GM10248 (cell line): ENCODE results near the gene PRDM1.

Experiments
- CTCF ChIA-PET: fragments of 300-600 bp; sonication (Branson Sonifier 250); formaldehyde crosslinking; extraction: SDS; loops from one replicate; lab custom pipeline; 2021; ENCODE audit warnings: antibody characterized with exemption; lab: Yijun Ruan, JAX
- POLR2A ChIA-PET: fragments of 350-650 bp; sonication (Branson Sonifier 250); formaldehyde crosslinking; extraction: SDS; loops from one replicate; lab custom pipeline; 2020; ENCODE audit warnings: antibody characterized with exemption; lab: Yijun Ruan, JAX
- DNase-seq: peaks from one replicate; pipeline ENCODE4 v3.0.0; 2012; ENCODE audit errors: extremely low spot score
- TF ChIP-seq, protein P1 (sequence below): IDR thresholded peaks from 2 replicates; pipeline ENCODE4 v1.5.1; 2012; ENCODE audit warnings: mild to moderate bottlenecking, low read depth; ENCODE audit errors: extremely low read depth, missing control alignments, control extremely low read depth

Gene PRDM1

GRCh38 chr6:106085984-106086813 lies at the start of gene PRDM1:
TSS of gene PRDM1 (plus strand) at chr6:106086336. CDS start at chr6:106086554, 218 bp downstream.
- TF ChIP-seq, protein P1, sequence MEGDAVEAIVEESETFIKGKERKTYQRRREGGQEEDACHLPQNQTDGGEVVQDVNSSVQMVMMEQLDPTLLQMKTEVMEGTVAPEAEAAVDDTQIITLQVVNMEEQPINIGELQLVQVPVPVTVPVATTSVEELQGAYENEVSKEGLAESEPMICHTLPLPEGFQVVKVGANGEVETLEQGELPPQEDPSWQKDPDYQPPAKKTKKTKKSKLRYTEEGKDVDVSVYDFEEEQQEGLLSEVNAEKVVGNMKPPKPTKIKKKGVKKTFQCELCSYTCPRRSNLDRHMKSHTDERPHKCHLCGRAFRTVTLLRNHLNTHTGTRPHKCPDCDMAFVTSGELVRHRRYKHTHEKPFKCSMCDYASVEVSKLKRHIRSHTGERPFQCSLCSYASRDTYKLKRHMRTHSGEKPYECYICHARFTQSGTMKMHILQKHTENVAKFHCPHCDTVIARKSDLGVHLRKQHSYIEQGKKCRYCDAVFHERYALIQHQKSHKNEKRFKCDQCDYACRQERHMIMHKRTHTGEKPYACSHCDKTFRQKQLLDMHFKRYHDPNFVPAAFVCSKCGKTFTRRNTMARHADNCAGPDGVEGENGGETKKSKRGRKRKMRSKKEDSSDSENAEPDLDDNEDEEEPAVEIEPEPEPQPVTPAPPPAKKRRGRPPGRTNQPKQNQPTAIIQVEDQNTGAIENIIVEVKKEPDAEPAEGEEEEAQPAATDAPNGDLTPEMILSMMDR: peak; percentile 26
- POLR2A ChIA-PET: interaction anchor here (0.5 to 0.6 kb wide), 2 partner anchors 9 to 80 kb away, joined by 4 to 9 read pairs; no protein-coding TSS in a partner anchor
- peak; percentile 82 for DNase-seq
- CTCF ChIA-PET: interaction anchor here (0.9 to 3.2 kb wide), 9 partner anchors 11 to 654 kb away, joined by 3 to 18 read pairs (median 4); no protein-coding TSS in a partner anchor

- TF ChIP-seq, protein P1: no peak
- no peak for DNase-seq
- POLR2A ChIA-PET: no interaction called here
- CTCF ChIA-PET: no interaction called here
Measured at GRCh38 chr6:106037060-106037459, 49.1 kb upstream of the PRDM1 start.

GRCh38 chr6:106039897-106040592 lies 46.1 kb upstream of the PRDM1 start:
- ChIA-PET POLR2A (no interaction called here), CTCF (interaction anchor here (1.0 to 3.1 kb wide), 4 partner anchors 8 to 29 kb away, joined by 3 to 8 read pairs (median 4); no protein-coding TSS in a partner anchor)
- TF ChIP-seq, protein P1: no peak
- no peak for DNase-seq

- ChIA-PET POLR2A (no interaction called here), CTCF (interaction anchor here (0.9 to 1.8 kb wide), 2 partner anchors 12 to 15 kb away, joined by 3 read pairs; no protein-coding TSS in a partner anchor)
- DNase-seq: no peak
- TF ChIP-seq, protein P1: no peak
Measured at GRCh38 chr6:106044151-106044550, 42.0 kb upstream of the PRDM1 start.

DNA sequence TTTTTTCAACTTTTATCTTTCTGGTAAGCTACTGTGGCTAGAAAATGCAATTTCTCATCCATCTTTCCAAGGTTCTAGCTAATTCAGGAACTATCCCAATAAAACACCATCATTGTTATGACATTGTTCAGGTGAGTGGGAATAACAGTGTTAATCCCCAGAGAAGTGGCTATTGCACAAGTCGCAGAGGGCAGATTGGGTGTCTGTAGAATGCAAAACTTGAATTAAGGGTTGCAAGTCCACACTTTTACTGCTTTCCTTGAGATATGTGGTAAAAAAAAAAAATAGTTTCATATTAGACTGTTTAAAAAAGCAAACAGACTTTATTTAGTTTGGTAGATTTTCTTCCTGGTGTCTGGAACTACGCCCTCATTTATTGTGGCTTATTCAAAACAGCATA lies 41.1 kb upstream of the PRDM1 start:
- TF ChIP-seq, protein P1: no peak
- CTCF ChIA-PET: no interaction called here
- no peak for DNase-seq
- POLR2A ChIA-PET: no interaction called here

DNA sequence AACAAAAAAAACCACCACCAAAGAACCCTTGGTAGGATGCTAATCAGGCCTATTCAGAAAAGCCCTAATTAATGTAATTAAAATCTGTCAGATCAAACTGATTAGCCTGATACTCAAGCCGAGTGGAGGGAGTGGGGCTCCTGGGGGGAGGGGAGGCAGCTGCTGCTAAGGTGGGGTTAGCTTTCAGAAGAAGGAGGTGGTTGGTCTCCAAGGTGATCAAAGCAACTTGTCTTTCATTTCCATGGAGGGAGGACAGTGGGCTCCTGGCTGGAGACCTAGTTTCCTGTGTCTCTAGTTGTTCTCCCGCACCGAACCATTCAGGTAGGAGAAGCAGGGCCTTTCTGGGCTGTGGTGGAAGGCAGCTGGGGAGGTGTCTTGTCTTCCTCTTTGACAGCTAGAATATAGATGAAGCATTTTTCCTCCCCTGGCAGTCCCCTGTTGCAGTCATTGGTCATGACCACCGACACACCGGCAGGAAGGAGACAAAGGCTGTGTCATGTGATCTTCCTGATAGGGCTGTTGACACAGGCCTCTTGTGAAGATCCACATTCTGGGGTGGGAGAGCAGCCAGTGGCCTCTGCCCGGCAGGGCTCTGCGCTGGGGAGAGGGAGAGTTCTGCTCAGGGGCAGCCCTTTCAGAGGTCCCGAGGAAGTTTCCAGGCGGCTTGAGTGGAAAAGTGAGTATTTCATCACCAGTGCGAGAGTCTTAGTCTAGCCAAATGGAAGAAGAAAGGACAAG lies 39.9 kb upstream of the PRDM1 start:
- POLR2A ChIA-PET: no interaction called here
- CTCF ChIA-PET: no interaction called here
- TF ChIP-seq, protein P1: no peak
- DNase-seq: no peak
